GM18870 (cell line): ENCODE results near the gene MRPL11.
"Not testable (repeated sequence)": the region's sequence is repeated elsewhere in the genome, so short reads cannot be mapped to it uniquely, and the experiment has no call there.

Source experiments
- ATAC-seq: cut with Tn5 transposase; IDR thresholded peaks from one replicate; pipeline ENCODE4 v1.9.1; 2021; ENCODE audit warnings: moderate library complexity; ENCODE audit not compliant: unreplicated experiment

MRPL11 gene

DNA sequence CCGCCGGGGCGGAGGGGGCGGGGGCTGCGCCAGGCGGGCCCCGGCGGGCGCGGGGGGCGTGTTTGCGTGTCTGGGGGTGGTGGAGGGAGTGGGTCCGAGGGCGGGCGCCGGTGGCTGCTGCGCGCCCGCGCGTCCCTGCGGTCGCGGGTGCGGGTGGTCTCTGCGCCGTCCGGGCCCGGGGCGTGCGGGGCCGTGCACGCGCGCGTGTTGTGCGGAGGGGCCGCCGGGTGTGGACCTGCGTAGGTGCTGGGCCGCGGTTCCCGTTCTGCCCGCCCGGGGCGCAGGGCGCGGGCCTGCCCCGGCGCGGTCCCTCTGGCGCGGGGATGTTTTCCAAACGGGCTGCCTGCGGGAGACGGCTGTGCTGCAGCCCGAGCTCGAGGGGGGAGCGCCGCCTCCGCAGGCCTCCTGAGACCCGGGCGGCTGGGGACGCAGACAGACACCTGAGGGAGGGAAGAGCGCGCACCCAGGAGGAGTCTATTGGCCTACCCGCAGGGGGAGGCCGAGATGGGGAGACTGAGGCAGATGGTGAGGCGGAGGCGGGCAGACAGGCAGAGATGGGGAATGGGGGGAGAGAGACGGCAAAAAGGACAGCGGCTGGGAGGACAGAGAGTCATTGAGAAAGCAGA lies 28.5 kb upstream of the MRPL11 start:
- ATAC-seq: peak; percentile 17

DNA sequence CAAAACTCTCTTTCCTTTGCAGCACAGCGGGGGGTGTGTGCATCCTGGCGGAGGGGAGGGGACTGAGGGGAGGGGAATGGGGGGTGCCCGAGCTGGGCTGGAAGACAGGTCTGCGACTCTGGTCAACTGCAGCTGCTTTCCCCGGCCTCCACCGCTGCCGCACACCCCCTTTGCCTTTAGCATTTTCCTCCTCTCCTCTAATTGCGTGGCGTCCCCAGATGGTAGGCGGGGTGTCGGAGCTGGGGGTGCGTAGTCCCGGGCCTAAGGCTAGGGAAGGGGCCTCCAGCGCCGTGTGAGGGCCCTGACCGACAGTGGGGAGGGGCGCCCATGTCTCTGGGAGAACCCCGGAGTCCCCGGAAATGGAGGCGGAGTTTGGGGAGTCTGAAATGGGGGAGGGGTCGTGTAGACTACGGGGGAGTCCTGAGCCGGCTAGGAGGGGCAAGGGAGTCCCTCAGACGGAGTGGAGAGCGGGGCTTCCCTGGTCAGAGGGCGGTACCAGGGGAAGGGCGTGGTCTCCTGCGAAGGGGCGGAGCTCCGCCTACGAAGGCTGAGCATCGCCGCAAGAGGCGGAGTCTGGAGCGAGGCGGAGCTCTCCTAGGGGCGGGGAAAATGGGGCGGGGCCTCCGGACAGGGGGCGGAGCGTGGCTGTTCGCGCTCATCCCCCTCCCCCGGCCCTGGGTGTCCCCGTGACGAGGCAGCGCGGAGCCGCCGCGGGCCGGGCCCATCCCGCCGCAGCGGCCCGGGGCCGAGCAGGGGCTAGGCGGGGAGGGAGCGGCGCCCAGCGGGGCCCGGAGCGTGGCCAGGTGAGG lies 27.8 kb upstream of the MRPL11 start, which contains the start of gene PELI3:
PELI3 (plus strand) TSS at position 681 of the 809 bp plus-strand sequence. CDS start 1,224 bp downstream, outside the sequence.
- peak; percentile 51 for ATAC-seq

GRCh38 chr11:66465373-66466224 lies 27.0 kb upstream of the MRPL11 start:
- ATAC-seq: no peak

- ATAC-seq: no peak
These were observed 26.3 kb upstream of the MRPL11 start for GRCh38 chr11:66464916-66465315.

- not testable (repeated sequence) for ATAC-seq
These were observed 25.5 kb upstream of the MRPL11 start for GRCh38 chr11:66464116-66464515.

GRCh38 chr11:66462911-66463310 lies 24.3 kb upstream of the MRPL11 start:
- no peak for ATAC-seq

DNA sequence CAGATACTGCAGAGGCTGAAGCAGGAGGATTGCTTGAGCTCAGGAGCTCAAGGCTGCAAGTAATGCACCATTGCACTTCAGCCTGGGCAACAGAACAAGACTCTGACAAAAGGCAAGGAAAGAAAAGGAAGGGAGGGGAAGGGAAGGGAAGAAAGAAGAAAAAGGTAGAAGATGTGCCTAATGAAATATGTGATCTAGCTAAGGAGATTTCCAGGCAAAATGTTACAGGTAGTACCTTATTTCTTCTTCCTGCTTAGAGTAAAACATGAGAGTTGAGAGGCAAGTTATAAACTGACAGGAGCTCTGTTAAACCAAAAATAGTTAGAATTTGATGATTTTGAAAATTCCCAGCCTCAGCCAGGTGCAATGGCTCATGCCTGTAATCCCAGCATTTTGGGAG lies 23.4 kb upstream of the MRPL11 start:
- ATAC-seq: no peak

DNA sequence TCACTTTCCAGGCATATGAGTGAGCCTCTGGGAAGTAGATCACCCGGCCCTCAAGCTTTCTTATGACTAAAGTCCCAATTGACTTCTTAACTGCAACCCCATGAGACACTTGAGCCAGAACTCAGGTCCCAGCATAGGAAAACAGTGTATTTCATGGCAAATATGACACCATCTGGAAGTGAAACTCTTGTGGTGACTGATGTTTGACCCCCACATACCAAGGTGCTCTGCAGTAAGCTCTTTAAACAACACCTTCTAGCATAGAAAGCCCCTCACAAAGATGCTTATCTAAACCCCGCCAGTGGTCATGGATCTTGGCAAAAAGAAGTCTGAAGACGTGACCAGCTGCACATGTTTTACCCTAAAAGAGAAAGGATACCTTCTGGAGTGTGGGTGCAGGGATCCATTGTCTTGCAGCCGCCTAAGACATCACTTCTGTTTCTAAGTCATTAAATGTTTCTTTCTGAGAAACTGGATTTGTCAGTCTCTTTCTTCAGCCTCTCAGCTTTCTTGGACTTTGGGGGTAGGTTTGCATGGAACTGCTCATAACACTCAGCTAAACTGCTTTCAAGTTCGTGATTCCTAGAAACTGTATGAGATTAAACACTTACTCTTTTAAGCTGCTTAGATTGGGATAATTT lies 20.6 kb upstream of the MRPL11 start:
- ATAC-seq: no peak

GRCh38 chr11:66457826-66458225 lies 19.2 kb upstream of the MRPL11 start:
- no peak for ATAC-seq

DNA sequence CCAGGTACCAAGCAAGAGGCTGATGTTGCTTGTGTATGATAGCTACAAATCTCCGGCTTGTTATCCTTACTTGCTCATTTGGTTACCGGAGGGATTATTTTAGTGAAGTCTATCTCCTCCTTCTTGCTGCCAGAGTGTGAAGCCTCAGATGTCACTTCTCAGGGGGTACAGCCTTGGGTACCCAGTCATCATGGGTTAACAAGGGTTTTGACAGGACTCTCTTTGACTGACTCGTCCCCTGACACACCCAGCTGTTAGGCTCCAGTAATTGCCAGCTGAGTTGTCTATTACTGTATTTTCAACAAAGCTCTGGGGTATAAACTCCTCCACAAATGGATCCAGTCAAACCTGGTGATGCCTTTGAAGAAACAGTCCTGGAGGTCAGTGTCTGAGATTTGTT lies 16.2 kb upstream of the MRPL11 start:
- no peak for ATAC-seq

- ATAC-seq: no peak
These were observed 15.6 kb upstream of the MRPL11 start for GRCh38 chr11:66454247-66454646.

DNA sequence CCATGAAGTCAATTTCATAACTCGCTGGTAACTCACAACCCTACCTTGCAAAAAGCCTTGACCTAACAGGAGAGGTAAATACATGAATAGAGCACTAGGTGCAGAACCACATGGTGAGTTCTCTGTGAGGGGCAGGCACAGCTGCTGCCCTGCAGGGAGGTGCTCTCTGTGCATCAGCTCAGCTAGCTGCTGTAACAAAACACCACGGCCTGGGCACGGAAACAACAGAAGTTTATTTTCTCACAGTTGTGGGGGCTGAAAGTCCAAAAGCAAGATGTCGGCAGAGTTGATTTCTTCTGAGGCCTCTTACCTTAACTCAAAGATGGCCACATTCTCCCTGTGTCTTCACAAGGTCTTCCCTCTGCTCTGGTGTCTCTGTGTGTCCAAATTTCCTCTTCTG lies 13.0 kb upstream of the MRPL11 start:
- ATAC-seq: no peak

- no peak for ATAC-seq
These were observed 11.9 kb upstream of the MRPL11 start for GRCh38 chr11:66450560-66450959.

GRCh38 chr11:66448523-66448922 lies 9.9 kb upstream of the MRPL11 start:
- no peak for ATAC-seq

- no peak for ATAC-seq
These were observed 8.4 kb upstream of the MRPL11 start for GRCh38 chr11:66447012-66447411.

GRCh38 chr11:66443602-66444001 lies 5.0 kb upstream of the MRPL11 start:
- no peak for ATAC-seq

- not testable (repeated sequence) for ATAC-seq
These were observed 2.3 kb upstream of the MRPL11 start for GRCh38 chr11:66440940-66441282.

- ATAC-seq: not testable (repeated sequence)
These were observed 1.7 kb upstream of the MRPL11 start for GRCh38 chr11:66440101-66440939.

DNA sequence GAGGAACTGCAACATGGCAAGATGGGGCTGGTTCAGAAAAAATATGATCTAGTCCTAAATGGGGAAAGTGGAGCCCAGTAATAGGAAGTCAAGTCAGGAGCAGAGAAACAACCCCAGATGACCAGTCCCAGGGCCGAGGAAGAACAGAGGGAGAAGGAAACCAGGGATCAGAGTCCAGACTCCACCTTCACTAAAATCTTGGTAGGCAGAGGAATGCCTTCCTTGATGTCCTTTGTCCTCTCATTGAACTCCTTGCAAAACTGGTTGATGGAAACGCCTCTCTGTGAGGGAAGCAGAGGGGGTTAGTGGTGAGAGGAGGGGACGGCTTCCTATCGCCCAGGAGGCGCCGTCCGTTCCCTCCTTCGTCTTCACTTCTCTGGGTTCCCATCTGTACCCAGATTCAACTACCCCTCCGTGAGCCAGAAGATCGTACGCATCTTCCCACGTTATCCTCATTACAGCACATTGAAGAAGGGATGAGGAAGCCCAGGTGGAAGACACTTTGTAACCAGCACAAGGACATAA lies 607 bp downstream of the MRPL11 start:
- ATAC-seq: no peak

- no peak for ATAC-seq
These were observed 6.1 kb downstream of the MRPL11 start for GRCh38 chr11:66432597-66432996.
